Fibroblast of lung (primary cell): Measurements from ENCODE around the gene TEX19. TPM values are rescaled to one million over a fixed set of nuclear protein-coding genes. Genes with fewer than 3 reads are reported as not detected.

Source experiments
- DNase-seq, 2 donors: peaks; one replicate each; pipeline versions ENCODE4 v3.0.0 to v3.0.0-alpha.2; 2010; ENCODE audit warnings: low read depth in 2 of 2
- H2AFZ ChIP-seq: 2 replicates; pipeline ENCODE4 v1.5.1; 2012; ENCODE audit warnings: low read length, control low read depth, inconsistent platforms
- H3K27ac ChIP-seq: 2 replicates; pipeline ENCODE4 v1.5.1; 2011; ENCODE audit warnings: low read length, control low read depth; ENCODE audit not compliant: insufficient read depth
- H3K27me3 ChIP-seq: 2 replicates; pipeline ENCODE4 v1.5.1; 2011; ENCODE audit warnings: mild to moderate bottlenecking, low read length; ENCODE audit not compliant: control insufficient read depth, insufficient read depth
- H3K36me3 ChIP-seq: 2 replicates; pipeline ENCODE4 v1.5.1; 2011; ENCODE audit warnings: low read length; ENCODE audit not compliant: control insufficient read depth, insufficient read depth
- H3K4me1 ChIP-seq: 2 replicates; pipeline ENCODE4 v1.5.1; 2011; ENCODE audit warnings: low read length; ENCODE audit not compliant: control insufficient read depth, insufficient read depth; ENCODE audit errors: extremely low read depth
- H3K4me2 ChIP-seq: 2 replicates; pipeline ENCODE4 v1.5.1; 2011; ENCODE audit warnings: low read length, control low read depth; ENCODE audit not compliant: insufficient read depth; ENCODE audit errors: extremely low read depth
- H3K4me3 ChIP-seq, 4 experiments: fragments of 200-600 bp in 1 of 4; sonication (generic) in 1 of 4; replicated peaks in 1 of 4; 2 replicates each; pipeline ENCODE4 v1.5.1; 2011 to 2016; ENCODE audit warnings: low read length in 4 of 4, low read depth in 3 of 4, mild to moderate bottlenecking in 3 of 4, control low read depth in 2 of 4, inconsistent platforms in 1 of 4, mixed read lengths in 1 of 4; ENCODE audit not compliant: insufficient read depth in 1 of 4; ENCODE audit errors: control extremely low read depth in 1 of 4
- H3K79me2 ChIP-seq: 2 replicates; pipeline ENCODE4 v1.5.1; 2012; ENCODE audit warnings: mild to moderate bottlenecking, low read length, inconsistent platforms; ENCODE audit not compliant: control insufficient read depth, insufficient read depth
- H3K9ac ChIP-seq: 2 replicates; pipeline ENCODE4 v1.5.1; 2011; ENCODE audit warnings: mild to moderate bottlenecking, low read length, control low read depth; ENCODE audit not compliant: insufficient read depth
- H3K9me3 ChIP-seq: 2 replicates; pipeline ENCODE4 v1.5.1; 2012; ENCODE audit warnings: low read depth, low read length; ENCODE audit not compliant: control insufficient read depth, insufficient read depth
- H4K20me1 ChIP-seq: 2 replicates; pipeline ENCODE4 v1.5.1; 2011; ENCODE audit warnings: low read length; ENCODE audit not compliant: control insufficient read depth, insufficient read depth; ENCODE audit errors: extremely low read depth
- EZH2 ChIP-seq: IDR thresholded peaks from 2 replicates; pipeline ENCODE4 v1.5.1; 2012; ENCODE audit warnings: low read length, control low read depth, mild to moderate bottlenecking; ENCODE audit errors: missing control alignments
- polyA minus RNA-seq: library from RNA; depleted of rRNA, polyadenylated mRNA; stranded (reverse); fragments of >200 nt; gene quantifications from 2 replicates; pipeline ENCODE4 v1.2.3, GENCODE V29; 2011; ENCODE audit warnings: low replicate concordance
- polyA plus RNA-seq, 2 donors: library from polyadenylated mRNA; depleted of rRNA in 1 of 2; stranded (reverse) in 1 of 2; unstranded in 1 of 2; fragments of >200 nt; gene quantifications; 2 replicates each; pipeline ENCODE4 v1.2.1, GENCODE V29; 2011 to 2012; ENCODE audit warnings: missing spikeins in 1 of 2
- total RNA-seq: library from RNA; depleted of rRNA; stranded (reverse); fragments of >200 nt; gene quantifications from 2 replicates; pipeline ENCODE4 v1.2.1, GENCODE V29; 2014
- TF ChIP-seq, protein P1 (sequence below), 2 donors: IDR thresholded peaks in 1 of 2; conservative IDR thresholded peaks in 1 of 2; 1 replicate in 1 of 2; 2 replicates in 1 of 2; pipeline ENCODE4 v1.5.1; 2011 to 2012; ENCODE audit warnings: low read length in 2 of 2, control low read depth in 1 of 2, inconsistent platforms in 1 of 2, low read depth in 1 of 2, mild to moderate bottlenecking in 1 of 2

The TEX19 gene, protein sequence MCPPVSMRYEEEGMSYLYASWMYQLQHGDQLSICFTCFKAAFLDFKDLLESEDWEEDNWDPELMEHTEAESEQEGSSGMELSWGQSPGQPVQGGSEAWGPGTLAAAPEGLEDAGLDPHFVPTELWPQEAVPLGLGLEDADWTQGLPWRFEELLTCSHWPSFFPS
- total RNA-seq (0.17 TPM in 1 of 2 replicates, not detected in the other), polyA plus RNA-seq (0.05 TPM in 1 of 2 replicates, not detected in the other), polyA minus RNA-seq (0.93 TPM in 1 of 2 replicates, not detected in the other)
- not detected in 2 replicates for polyA plus RNA-seq (2012)

DNA sequence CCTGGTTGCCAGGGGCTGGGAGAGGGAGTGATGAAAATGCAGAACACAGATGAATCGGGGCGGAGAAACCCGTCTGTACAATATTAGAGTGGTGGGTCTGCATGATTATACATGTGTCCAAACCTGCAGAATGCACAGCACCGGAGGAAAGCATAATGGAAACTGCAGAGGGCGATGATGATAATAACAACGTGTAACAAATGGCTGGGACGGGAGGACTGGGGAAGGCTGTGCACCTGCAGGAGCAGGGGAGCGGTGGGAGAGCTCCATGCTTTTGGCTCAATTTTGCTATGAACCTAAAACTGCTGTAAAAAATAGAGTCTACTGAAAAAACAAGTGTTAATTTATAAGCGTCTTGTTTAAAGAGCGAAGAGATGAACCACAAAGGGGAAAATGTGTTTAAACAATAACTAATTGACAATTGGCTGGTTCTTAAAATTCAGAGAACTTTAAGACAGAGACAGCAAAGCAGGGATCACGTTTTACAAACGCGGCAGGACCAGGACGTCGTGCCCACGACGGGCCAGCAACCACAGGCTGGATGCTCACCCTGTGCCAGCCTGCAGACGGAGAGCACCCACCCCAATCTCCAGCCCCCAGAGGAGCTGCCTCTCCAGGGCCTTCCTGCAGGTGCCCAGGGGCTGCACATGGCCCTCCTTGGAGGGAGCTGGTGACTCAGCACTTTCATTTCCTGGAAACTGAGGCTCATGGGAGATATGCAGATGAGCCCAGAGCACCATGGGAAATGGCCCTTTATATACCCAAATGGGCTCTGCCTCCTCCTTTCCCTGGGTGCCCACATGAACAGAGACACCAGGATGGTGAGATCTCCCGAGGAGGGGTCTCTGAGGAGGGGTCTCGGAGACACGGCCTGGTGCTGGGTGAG, at the start of gene TEX19:
Gene TEX19 (plus strand): TSS at position 783 of the 886 bp plus-strand sequence. CDS start 2,904 bp downstream, outside the sequence.
- Histone ChIP-seq H4K20me1 (no peaks in the 10 kb centered on the region), H3K79me2 (no peaks in the 10 kb centered on the region), H3K4me2 (no peak within 1 kb of the TSS), H3K27me3 (peaks cover 16% of the 10 kb centered on the region), H3K36me3 (no peaks in the 10 kb centered on the region), H3K9me3 (no peaks in the 10 kb centered on the region), H3K4me1 (peaks cover 5% of the 10 kb centered on the region), H3K9ac (no peak within 1 kb of the TSS), H3K4me3 (no peak within 1 kb of the TSS), H2AFZ (no peak within 1 kb of the TSS), H3K27ac (no peak within 1 kb of the TSS)
- no peak for DNase-seq
- no peak for TF ChIP-seq EZH2
- TF ChIP-seq, protein P1, sequence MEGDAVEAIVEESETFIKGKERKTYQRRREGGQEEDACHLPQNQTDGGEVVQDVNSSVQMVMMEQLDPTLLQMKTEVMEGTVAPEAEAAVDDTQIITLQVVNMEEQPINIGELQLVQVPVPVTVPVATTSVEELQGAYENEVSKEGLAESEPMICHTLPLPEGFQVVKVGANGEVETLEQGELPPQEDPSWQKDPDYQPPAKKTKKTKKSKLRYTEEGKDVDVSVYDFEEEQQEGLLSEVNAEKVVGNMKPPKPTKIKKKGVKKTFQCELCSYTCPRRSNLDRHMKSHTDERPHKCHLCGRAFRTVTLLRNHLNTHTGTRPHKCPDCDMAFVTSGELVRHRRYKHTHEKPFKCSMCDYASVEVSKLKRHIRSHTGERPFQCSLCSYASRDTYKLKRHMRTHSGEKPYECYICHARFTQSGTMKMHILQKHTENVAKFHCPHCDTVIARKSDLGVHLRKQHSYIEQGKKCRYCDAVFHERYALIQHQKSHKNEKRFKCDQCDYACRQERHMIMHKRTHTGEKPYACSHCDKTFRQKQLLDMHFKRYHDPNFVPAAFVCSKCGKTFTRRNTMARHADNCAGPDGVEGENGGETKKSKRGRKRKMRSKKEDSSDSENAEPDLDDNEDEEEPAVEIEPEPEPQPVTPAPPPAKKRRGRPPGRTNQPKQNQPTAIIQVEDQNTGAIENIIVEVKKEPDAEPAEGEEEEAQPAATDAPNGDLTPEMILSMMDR (conservative IDR thresholded peaks at IDR 0.05 in 1 of 2, IDR thresholded peaks at IDR 0.05 in 1 of 2; ENCODE audit: low read depth in 1 of 2, low read length in 2 of 2): no peak

GRCh38 chr17:82309656-82310570, 49.1 kb upstream of the TEX19 start:
- peaks cover 18% of the 10 kb centered on the region for H3K27me3 ChIP-seq
- no peak overlapping the region for H2AFZ ChIP-seq
- no peak overlapping the region for H3K4me3 ChIP-seq
- no peaks in the 10 kb centered on the region for H3K4me1 ChIP-seq
- no peak for DNase-seq
- H3K79me2 ChIP-seq: no peaks in the 10 kb centered on the region
- TF ChIP-seq EZH2: peak; percentile 24
- TF ChIP-seq, protein P1 (conservative IDR thresholded peaks at IDR 0.05 in 1 of 2, IDR thresholded peaks at IDR 0.05 in 1 of 2; ENCODE audit: low read depth in 1 of 2, low read length in 2 of 2): no peak
- no peak overlapping the region for H3K9ac ChIP-seq
- no peak overlapping the region for H3K27ac ChIP-seq
- no peaks in the 10 kb centered on the region for H3K9me3 ChIP-seq
- no peak overlapping the region for H3K4me2 ChIP-seq
- no peaks in the 10 kb centered on the region for H4K20me1 ChIP-seq
- no peaks in the 10 kb centered on the region for H3K36me3 ChIP-seq
